NCI-H1694 treated with DMSO at 0.1 percent for 48 hours (cell line): ENCODE measurements around the gene OMG.
"Not testable (repeated sequence)": the region's sequence is repeated elsewhere in the genome, so short reads cannot be mapped to it uniquely, and the experiment has no call there.

ENCODE experiments used
- DNase-seq: peaks from one replicate; lab custom pipeline; 2025; lab: John Stamatoyannopoulos, UW

OMG gene

GRCh38 chr17:31297090-31297489 is at the start of gene OMG:
Gene OMG, minus strand, starts transcription at chr17:31297239. Its CDS starts 908 bp downstream, at chr17:31296331.
- no peak for DNase-seq

- not testable (repeated sequence) for DNase-seq
Measured at GRCh38 chr17:31345191-31345747, 48.2 kb upstream of the OMG start.

- DNase-seq = no peak
Measured at GRCh38 chr17:31339906-31340661, 43.0 kb upstream of the OMG start.

GRCh38 chr17:31329221-31329620 is 32.2 kb upstream of the OMG start:
- no peak for DNase-seq

GRCh38 chr17:31328160-31328535 is 31.1 kb upstream of the OMG start:
- no peak for DNase-seq

GRCh38 chr17:31327534-31328159 is 30.6 kb upstream of the OMG start:
- no peak for DNase-seq

GRCh38 chr17:31323551-31323950 is 26.5 kb upstream of the OMG start:
- DNase-seq = no peak

GRCh38 chr17:31321966-31322365 is 24.9 kb upstream of the OMG start:
- no peak for DNase-seq

- DNase-seq = no peak
Measured at GRCh38 chr17:31321481-31321880, 24.4 kb upstream of the OMG start, which contains the start of gene EVI2A. Gene EVI2A, minus strand, starts transcription at chr17:31321622. Its CDS starts 2,609 bp downstream, at chr17:31319013.

- DNase-seq = no peak
Measured at GRCh38 chr17:31320791-31321190, 23.8 kb upstream of the OMG start.

GRCh38 chr17:31320241-31320640 is 23.2 kb upstream of the OMG start:
- DNase-seq = no peak

GRCh38 chr17:31318851-31319661 is 22.0 kb upstream of the OMG start:
- no peak for DNase-seq

GRCh38 chr17:31318298-31318801 is 21.3 kb upstream of the OMG start:
- DNase-seq = no peak

- DNase-seq = no peak
Measured at GRCh38 chr17:31314782-31315100, 17.7 kb upstream of the OMG start.

- DNase-seq = no peak
Measured at GRCh38 chr17:31313982-31314781, 17.1 kb upstream of the OMG start, which contains the start of gene EVI2B. Gene EVI2B, minus strand, starts transcription at chr17:31314054. Its CDS starts 8,445 bp downstream, at chr17:31305609.

GRCh38 chr17:31312223-31312622 is 15.2 kb upstream of the OMG start:
- DNase-seq = not testable (repeated sequence)

- DNase-seq = no peak
Measured at GRCh38 chr17:31311526-31311925, 14.5 kb upstream of the OMG start.

GRCh38 chr17:31310886-31311285 is 13.8 kb upstream of the OMG start:
- no peak for DNase-seq

- no peak for DNase-seq
Measured at GRCh38 chr17:31310260-31310659, 13.2 kb upstream of the OMG start.

- DNase-seq = no peak
Measured at GRCh38 chr17:31309556-31309955, 12.5 kb upstream of the OMG start.
